H9 (cell line): Measurements from ENCODE around the gene MFAP3. TPM values are rescaled to one million over a fixed set of nuclear protein-coding genes. Genes with fewer than 3 reads are reported as not detected.
A peak's percentile ranks its signal among the peaks of the same experiment; 100 is the strongest.

Source experiments
- DNase-seq: peaks from one replicate; pipeline ENCODE4 v3.0.0-alpha.2; 2017
- H2AFZ ChIP-seq: one replicate; pipeline ENCODE4 v1.6.1; 2013; ENCODE audit warnings: mild to moderate bottlenecking, low read length, control low read depth, moderate library complexity
- H2AK5ac ChIP-seq: 2 replicates; pipeline ENCODE4 v1.6.1; 2013; ENCODE audit warnings: low read length, control low read depth, mixed read lengths; ENCODE audit not compliant: insufficient read length
- H2BK120ac ChIP-seq: one replicate; pipeline ENCODE4 v1.6.1; 2013; ENCODE audit warnings: low read depth, mild to moderate bottlenecking, low read length, control low read depth, inconsistent platforms; ENCODE audit not compliant: poor library complexity, severe bottlenecking
- H2BK12ac ChIP-seq: 2 replicates; pipeline ENCODE4 v1.6.1; 2013; ENCODE audit warnings: low read length, control low read depth, mixed read lengths, low read depth; ENCODE audit not compliant: insufficient read length
- H2BK15ac ChIP-seq: 2 replicates; pipeline ENCODE4 v1.6.1; 2013; ENCODE audit warnings: low read depth, low read length, control low read depth
- H2BK20ac ChIP-seq: one replicate; pipeline ENCODE4 v1.6.1; 2013; ENCODE audit warnings: low read depth, mild to moderate bottlenecking, low read length, control low read depth, inconsistent platforms; ENCODE audit not compliant: poor library complexity, severe bottlenecking
- H2BK5ac ChIP-seq: 2 replicates; pipeline ENCODE4 v1.6.1; 2013; ENCODE audit warnings: low read length, control low read depth, mixed read lengths; ENCODE audit not compliant: insufficient read length
- H3K14ac ChIP-seq: 2 replicates; pipeline ENCODE4 v1.6.1; 2013; ENCODE audit warnings: low read length, control low read depth; ENCODE audit not compliant: insufficient read depth
- H3K18ac ChIP-seq: 2 replicates; pipeline ENCODE4 v1.6.1; 2013; ENCODE audit warnings: low read depth, mild to moderate bottlenecking, mixed read lengths, low read length, control low read depth; ENCODE audit not compliant: insufficient read length
- H3K23ac ChIP-seq: 2 replicates; pipeline ENCODE4 v1.6.1; 2013; ENCODE audit warnings: low read length, control low read depth, mixed read lengths, low read depth; ENCODE audit not compliant: insufficient read length
- H3K23me2 ChIP-seq: 2 replicates; pipeline ENCODE4 v1.6.1; 2013; ENCODE audit warnings: low read depth, mild to moderate bottlenecking, mixed read lengths, low read length, control low read depth; ENCODE audit not compliant: insufficient read length, poor library complexity, severe bottlenecking
- H3K27ac ChIP-seq: 2 replicates; pipeline ENCODE4 v1.5.1; 2013; ENCODE audit warnings: low read length, control low read depth, mixed read lengths, low read depth; ENCODE audit not compliant: insufficient read length
- H3K27me3 ChIP-seq: 2 replicates; pipeline ENCODE4 v1.6.1; 2013; ENCODE audit warnings: low read length, control low read depth, inconsistent platforms; ENCODE audit not compliant: insufficient read depth
- H3K4ac ChIP-seq: 2 replicates; pipeline ENCODE4 v1.6.1; 2013; ENCODE audit warnings: low read depth, mild to moderate bottlenecking, control low read depth, inconsistent platforms, low read length, moderate library complexity
- H3K4me1 ChIP-seq: 2 replicates; pipeline ENCODE4 v1.6.1; 2013; ENCODE audit warnings: low read length, control low read depth, inconsistent platforms; ENCODE audit not compliant: insufficient read depth
- H3K4me2 ChIP-seq: 2 replicates; pipeline ENCODE4 v1.6.1; 2013; ENCODE audit warnings: low read length, control low read depth, mixed read lengths; ENCODE audit not compliant: insufficient read length, insufficient read depth
- H3K56ac ChIP-seq: 2 replicates; pipeline ENCODE4 v1.6.1; 2013; ENCODE audit warnings: low read depth, mild to moderate bottlenecking, mixed read lengths, low read length, control low read depth; ENCODE audit not compliant: insufficient read length
- H3K79me1 ChIP-seq: 2 replicates; pipeline ENCODE4 v1.6.1; 2013; ENCODE audit warnings: low read depth, mild to moderate bottlenecking, moderate library complexity, low read length, control low read depth, inconsistent platforms; ENCODE audit not compliant: insufficient read depth, poor library complexity, severe bottlenecking
- H3K79me2 ChIP-seq: 2 replicates; pipeline ENCODE4 v1.6.1; 2013; ENCODE audit warnings: low read length, control low read depth, inconsistent platforms; ENCODE audit not compliant: insufficient read depth
- H3K9ac ChIP-seq: 2 replicates; pipeline ENCODE4 v1.6.1; 2013; ENCODE audit warnings: low read length, control low read depth, mixed read lengths; ENCODE audit not compliant: insufficient read length; ENCODE audit errors: extremely low read depth
- H3K9me3 ChIP-seq: one replicate; pipeline ENCODE4 v1.6.1; 2013; ENCODE audit warnings: low read depth, low read length, inconsistent platforms; ENCODE audit not compliant: control insufficient read depth
- H3T11ph ChIP-seq: one replicate; pipeline ENCODE4 v1.6.1; 2013; ENCODE audit warnings: mild to moderate bottlenecking, low read length, control low read depth, inconsistent platforms
- H4K20me1 ChIP-seq: one replicate; pipeline ENCODE4 v1.6.1; 2013; ENCODE audit not compliant: control insufficient read depth, insufficient read length, insufficient read depth
- H4K5ac ChIP-seq: 2 replicates; pipeline ENCODE4 v1.6.1; 2013; ENCODE audit warnings: low read depth, mild to moderate bottlenecking, mixed read lengths, low read length, control low read depth; ENCODE audit not compliant: insufficient read length
- H4K8ac ChIP-seq: replicated peaks from 2 replicates; pipeline ENCODE4 v1.6.1; 2013; ENCODE audit warnings: low read length, control low read depth, mixed read lengths, low read depth; ENCODE audit not compliant: insufficient read length
- H4K91ac ChIP-seq: 2 replicates; pipeline ENCODE4 v1.6.1; 2013; ENCODE audit warnings: low read depth, mild to moderate bottlenecking, moderate library complexity, mixed read lengths, low read length, control low read depth; ENCODE audit not compliant: insufficient read length
- H3K27ac Mint-ChIP-seq, 3 experiments: 2 replicates in 2 of 3; 3 replicates in 1 of 3; pipeline ENCODE4 v1.8.0; 2020 to 2021; ENCODE audit warnings: mixed read lengths in 3 of 3, mild to moderate bottlenecking in 1 of 3, moderate library complexity in 1 of 3
- H3K27me3 Mint-ChIP-seq: 2 replicates; pipeline ENCODE4 v1.8.0; 2021; ENCODE audit warnings: low read depth, mild to moderate bottlenecking, moderate library complexity, mixed read lengths
- H3K36me3 Mint-ChIP-seq, 3 experiments: 2 replicates in 2 of 3; 3 replicates in 1 of 3; pipeline ENCODE4 v1.8.0; 2020 to 2021; ENCODE audit warnings: low read depth in 3 of 3, mixed read lengths in 3 of 3; ENCODE audit not compliant: insufficient read depth in 1 of 3
- H3K4me1 Mint-ChIP-seq, 2 experiments: 2 replicates each; pipeline ENCODE4 v1.8.0; 2020; ENCODE audit warnings: mixed read lengths in 2 of 2
- H3K4me3 Mint-ChIP-seq, 2 experiments: 2 replicates in 1 of 2; 3 replicates in 1 of 2; pipeline ENCODE4 v1.8.0; 2020 to 2021; ENCODE audit warnings: mild to moderate bottlenecking in 2 of 2, mixed read lengths in 2 of 2, moderate library complexity in 1 of 2
- H3K9me3 Mint-ChIP-seq, 2 experiments: 2 replicates in 1 of 2; 3 replicates in 1 of 2; pipeline ENCODE4 v1.8.0; 2020; ENCODE audit warnings: mild to moderate bottlenecking in 2 of 2, mixed read lengths in 2 of 2, moderate library complexity in 1 of 2
- WGBS: extraction: QIAGEN DNeasy Blood & Tissue Kit; methylation state at CpG from one replicate; pipeline ENCODE4 v1.1.7; 2013; ENCODE audit warnings: missing lambda C conversion rate, low lambda C conversion rate, mixed read lengths; ENCODE audit not compliant: insufficient read length; ENCODE audit errors: extremely low coverage; 5-methylcytosine and 5-hydroxymethylcytosine counted together
- total RNA-seq: library from RNA; stranded (reverse); gene quantifications from 2 replicates; pipeline ENCODE4 v1.2.1, GENCODE V29; 2021
- TF ChIP-seq, protein P1 (sequence below): fragments of 200-600 bp; sonication (generic); conservative IDR thresholded peaks from 3 replicates; pipeline ENCODE4 v1.8.0; 2021; ENCODE audit warnings: antibody characterized with exemption, mild to moderate bottlenecking

Gene MFAP3
- total RNA-seq, 1 experiment from 2014 or later: 24.5 TPM

DNA sequence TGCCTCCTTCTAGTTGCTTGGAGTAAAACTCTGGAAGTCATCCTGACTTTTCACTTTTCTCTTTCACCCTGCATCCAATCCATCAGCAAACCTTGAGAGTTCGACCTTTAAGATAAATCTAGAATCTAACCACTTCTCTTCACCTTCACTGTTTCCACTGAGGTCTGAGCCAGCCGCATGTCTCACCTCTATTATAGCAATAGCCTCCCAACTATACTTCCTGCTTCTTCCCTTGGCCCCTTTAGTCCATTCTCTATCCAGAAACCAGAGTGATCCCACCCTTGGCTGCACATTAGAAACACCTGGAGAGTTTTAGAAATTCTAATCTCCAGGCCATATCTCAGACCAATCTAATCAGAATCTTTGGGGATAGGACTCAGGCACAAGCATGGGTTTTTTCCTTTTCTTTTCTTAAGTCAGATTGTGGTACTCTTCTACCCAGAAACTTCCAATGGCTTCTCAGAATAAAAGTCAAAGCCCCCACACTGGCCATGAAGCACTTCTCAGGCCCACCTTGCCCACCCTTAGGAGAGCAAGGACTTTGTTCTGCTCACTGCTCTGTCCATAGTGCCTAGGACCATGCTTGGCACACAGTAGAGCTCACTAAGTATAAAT is 33.1 kb downstream of the MFAP3 start:
- H2BK5ac ChIP-seq: no peak overlapping the region
- Mint-ChIP-seq H3K27ac (peak overlapping the region in 1 of 3 experiments; percentile 71; a peak in 1 of 7 replicates), H3K27me3 (peaks cover 8% of the 10 kb centered on the region), H3K4me3 (no peak overlapping the region), H3K36me3 (no peaks in the 10 kb centered on the region; a peak in 1 of 7 replicates), H3K4me1 (peaks cover 13% of the 10 kb centered on the region in 2 experiments), H3K9me3 (peaks cover 2% of the 10 kb centered on the region in 2 experiments; a peak in 2 of 5 replicates)
- H3K79me1 ChIP-seq: no peaks in the 10 kb centered on the region
- no peak overlapping the region for H2AFZ ChIP-seq
- TF ChIP-seq, protein P1, sequence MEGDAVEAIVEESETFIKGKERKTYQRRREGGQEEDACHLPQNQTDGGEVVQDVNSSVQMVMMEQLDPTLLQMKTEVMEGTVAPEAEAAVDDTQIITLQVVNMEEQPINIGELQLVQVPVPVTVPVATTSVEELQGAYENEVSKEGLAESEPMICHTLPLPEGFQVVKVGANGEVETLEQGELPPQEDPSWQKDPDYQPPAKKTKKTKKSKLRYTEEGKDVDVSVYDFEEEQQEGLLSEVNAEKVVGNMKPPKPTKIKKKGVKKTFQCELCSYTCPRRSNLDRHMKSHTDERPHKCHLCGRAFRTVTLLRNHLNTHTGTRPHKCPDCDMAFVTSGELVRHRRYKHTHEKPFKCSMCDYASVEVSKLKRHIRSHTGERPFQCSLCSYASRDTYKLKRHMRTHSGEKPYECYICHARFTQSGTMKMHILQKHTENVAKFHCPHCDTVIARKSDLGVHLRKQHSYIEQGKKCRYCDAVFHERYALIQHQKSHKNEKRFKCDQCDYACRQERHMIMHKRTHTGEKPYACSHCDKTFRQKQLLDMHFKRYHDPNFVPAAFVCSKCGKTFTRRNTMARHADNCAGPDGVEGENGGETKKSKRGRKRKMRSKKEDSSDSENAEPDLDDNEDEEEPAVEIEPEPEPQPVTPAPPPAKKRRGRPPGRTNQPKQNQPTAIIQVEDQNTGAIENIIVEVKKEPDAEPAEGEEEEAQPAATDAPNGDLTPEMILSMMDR: no peak
- no peak overlapping the region for H3K23ac ChIP-seq
- no peaks in the 10 kb centered on the region for H4K20me1 ChIP-seq
- H3K27me3 ChIP-seq: no peaks in the 10 kb centered on the region
- no peaks in the 10 kb centered on the region for H3K79me2 ChIP-seq
- H4K5ac ChIP-seq: no peak overlapping the region
- no peak for DNase-seq
- no peak overlapping the region for H2BK15ac ChIP-seq
- no peak overlapping the region for H3K18ac ChIP-seq
- H3K14ac ChIP-seq: no peak overlapping the region
- H2BK20ac ChIP-seq: no peak overlapping the region
- H3K56ac ChIP-seq: no peak overlapping the region
- H3K23me2 ChIP-seq: no peaks in the 10 kb centered on the region
- H2BK120ac ChIP-seq: no peak overlapping the region
- no peak overlapping the region for H2AK5ac ChIP-seq
- no peak overlapping the region for H2BK12ac ChIP-seq
- H3K4ac ChIP-seq: no peak overlapping the region
- H3T11ph ChIP-seq: no peak overlapping the region
- no peak overlapping the region for H4K8ac ChIP-seq
- no peak overlapping the region for H3K4me2 ChIP-seq
- no peaks in the 10 kb centered on the region for H3K4me1 ChIP-seq
- H3K27ac ChIP-seq: no peak overlapping the region
- no peaks in the 10 kb centered on the region for H3K9me3 ChIP-seq
- no peak overlapping the region for H3K9ac ChIP-seq
- no peak overlapping the region for H4K91ac ChIP-seq
- no CpG with 5 or more reads among the region's 2 CpGs for WGBS
